ENCODE measurements around the gene KCNK10.

GRCh38 chr14:88301381-88301780 is 21.7 kb downstream of the KCNK10 start:
- no peak for TF ChIP-seq MZF1 (tag by site-specific recombination; IDR thresholded peaks at IDR 0.05; ENCODE audit: borderline replicate concordance)
- TF ChIP-seq ZNF747 (tag by site-specific recombination; IDR thresholded peaks at IDR 0.05) = no peak
- TF ChIP-seq ZNF449 (tag by site-specific recombination; IDR thresholded peaks at IDR 0.05) = no peak
- TF ChIP-seq PATZ1 (tag by site-specific recombination; IDR thresholded peaks at IDR 0.05) = no peak
- TF ChIP-seq ZNF521 (tag by site-specific recombination; IDR thresholded peaks at IDR 0.05) = no peak

Data from HEK293 (cell line).